Mucosa of stomach (tissue), 1 donor: ENCODE data around the gene NME9.

Source experiments
- H3K27me3 ChIP-seq: one replicate; pipeline ENCODE4 v1.7.0; 2013; ENCODE audit warnings: mild to moderate bottlenecking, low read length; ENCODE audit not compliant: control insufficient read depth, insufficient read depth
- H3K36me3 ChIP-seq: one replicate; pipeline ENCODE4 v1.7.0; 2013; ENCODE audit warnings: low read length; ENCODE audit not compliant: control insufficient read depth, insufficient read depth
- H3K4me1 ChIP-seq: one replicate; pipeline ENCODE4 v1.7.0; 2013; ENCODE audit warnings: mild to moderate bottlenecking, low read length; ENCODE audit not compliant: control insufficient read depth, insufficient read depth
- H3K4me3 ChIP-seq: one replicate; pipeline ENCODE4 v1.7.0; 2013; ENCODE audit warnings: low read length
- H3K9ac ChIP-seq: one replicate; pipeline ENCODE4 v1.7.0; 2013; ENCODE audit warnings: mild to moderate bottlenecking, low read length, moderate library complexity
- H3K9me3 ChIP-seq: one replicate; pipeline ENCODE4 v1.7.0; 2013; ENCODE audit warnings: mild to moderate bottlenecking, low read length, moderate library complexity; ENCODE audit not compliant: control insufficient read depth
- donor health status: Pancreatic carcinoma.

The NME9 gene

DNA sequence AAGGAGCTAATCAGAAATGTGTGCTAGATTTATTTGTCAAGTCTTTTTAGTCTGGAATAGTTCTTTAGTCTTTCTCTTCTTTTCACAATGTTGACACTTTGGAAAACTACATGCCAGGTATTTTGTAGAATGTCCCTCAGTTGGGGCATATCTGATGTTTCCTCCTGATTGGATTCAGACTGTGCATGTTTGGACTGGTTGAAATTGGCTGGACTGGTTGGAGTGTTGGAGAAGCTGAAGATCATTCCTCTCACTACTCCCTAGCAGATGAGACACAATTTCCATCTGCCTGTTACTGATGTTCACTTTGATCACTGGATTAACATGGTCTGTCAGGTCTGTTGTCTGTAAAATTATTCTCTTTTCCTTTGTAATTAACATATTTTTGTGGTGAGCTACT lies 3.7 kb downstream of the NME9 start:
- Histone ChIP-seq H3K36me3 (no peaks in the 10 kb centered on the region), H3K27me3 (no peaks in the 10 kb centered on the region), H3K9ac (no peak overlapping the region), H3K4me3 (no peak overlapping the region), H3K4me1 (no peaks in the 10 kb centered on the region), H3K9me3 (no peaks in the 10 kb centered on the region)

DNA sequence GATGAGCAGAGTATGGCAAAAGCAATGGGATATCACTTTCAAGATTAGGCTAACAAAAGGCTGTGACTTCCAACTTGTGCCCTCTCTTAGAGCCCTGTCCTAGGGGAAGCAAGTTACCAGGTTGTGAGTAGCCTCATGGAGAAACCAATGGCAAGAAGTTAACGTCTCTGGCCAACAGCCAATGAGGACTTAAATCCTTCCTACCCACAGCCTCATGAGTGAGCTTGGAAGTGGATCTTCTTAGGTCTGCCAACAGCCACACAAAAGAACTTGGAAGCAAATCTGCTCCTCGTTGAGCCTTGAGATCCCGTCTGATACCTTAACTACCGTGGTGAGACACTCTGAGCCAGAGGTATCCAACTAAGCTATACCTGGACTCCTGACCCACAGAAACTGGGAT lies 5.7 kb downstream of the NME9 start:
- Histone ChIP-seq H3K9me3 (no peaks in the 10 kb centered on the region), H3K4me1 (no peaks in the 10 kb centered on the region), H3K9ac (no peak overlapping the region), H3K4me3 (no peak overlapping the region), H3K27me3 (no peaks in the 10 kb centered on the region), H3K36me3 (no peaks in the 10 kb centered on the region)

GRCh38 chr3:138317687-138318086 lies 12.0 kb downstream of the NME9 start:
- no peaks in the 10 kb centered on the region for H3K36me3 ChIP-seq
- no peaks in the 10 kb centered on the region for H3K4me1 ChIP-seq
- H3K9ac ChIP-seq = no peak overlapping the region
- no peak overlapping the region for H3K4me3 ChIP-seq
- no peaks in the 10 kb centered on the region for H3K27me3 ChIP-seq
- no peaks in the 10 kb centered on the region for H3K9me3 ChIP-seq

DNA sequence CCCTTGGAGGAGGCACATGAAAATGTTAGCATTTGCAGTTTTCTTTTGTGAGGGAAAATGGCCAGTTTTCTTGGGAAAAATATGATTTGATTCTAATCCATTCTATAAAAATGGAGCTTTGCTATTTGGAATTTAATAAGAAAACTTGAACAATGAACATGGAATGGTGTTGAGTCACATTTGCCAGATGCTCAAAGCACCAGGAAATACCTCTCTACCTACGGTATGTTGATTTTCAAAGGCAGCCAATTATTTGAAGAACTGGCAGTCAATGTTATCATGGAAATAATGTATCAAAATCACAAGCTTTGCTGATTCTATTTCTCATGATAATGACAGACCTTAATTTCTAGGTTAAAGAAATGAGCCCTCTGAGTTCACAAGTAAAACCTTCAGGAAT lies 14.9 kb downstream of the NME9 start:
- no peaks in the 10 kb centered on the region for H3K4me1 ChIP-seq
- H3K4me3 ChIP-seq = no peak overlapping the region
- H3K36me3 ChIP-seq = no peaks in the 10 kb centered on the region
- H3K9ac ChIP-seq = no peak overlapping the region
- no peaks in the 10 kb centered on the region for H3K27me3 ChIP-seq
- no peaks in the 10 kb centered on the region for H3K9me3 ChIP-seq

DNA sequence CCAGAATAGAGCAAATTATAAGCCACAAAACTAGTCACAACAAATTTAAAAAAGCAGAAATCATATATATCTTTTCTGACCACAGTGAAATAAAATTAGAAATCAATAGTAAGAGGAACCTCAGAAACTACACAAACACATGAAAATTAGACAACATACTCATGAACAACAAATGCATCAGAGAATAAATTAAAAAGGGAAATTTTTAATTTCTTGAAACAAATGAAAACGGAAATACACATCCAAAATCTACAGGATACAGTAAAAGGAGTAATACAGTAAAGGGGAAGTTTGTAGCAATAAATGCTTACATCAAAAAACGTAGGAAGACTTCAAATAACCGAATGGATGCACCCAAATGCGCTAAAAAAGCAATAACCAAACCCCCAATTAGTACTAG lies 19.2 kb downstream of the NME9 start:
- Histone ChIP-seq H3K4me3 (no peak overlapping the region), H3K4me1 (no peaks in the 10 kb centered on the region), H3K9me3 (no peaks in the 10 kb centered on the region), H3K27me3 (no peaks in the 10 kb centered on the region), H3K36me3 (no peaks in the 10 kb centered on the region), H3K9ac (no peak overlapping the region)

DNA sequence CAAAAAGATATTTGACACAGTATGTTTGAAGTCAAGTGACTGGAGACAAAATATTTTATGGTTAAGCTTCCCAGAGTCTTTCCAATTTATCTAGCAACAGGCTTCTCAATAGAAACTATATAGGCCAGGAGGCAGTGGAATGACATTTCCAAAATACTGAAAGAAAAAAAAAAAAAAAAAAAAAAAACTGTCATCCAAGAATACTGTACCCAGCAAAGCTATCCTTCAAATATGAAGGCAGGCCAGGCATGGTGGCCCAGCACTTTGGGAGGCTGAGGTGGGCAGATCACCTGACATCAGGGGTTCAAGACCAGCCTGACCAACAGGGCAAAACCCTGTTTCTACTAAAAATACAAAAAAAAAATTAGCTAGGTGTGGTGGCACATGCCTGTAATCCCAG lies 20.9 kb downstream of the NME9 start:
- Histone ChIP-seq H3K9me3 (no peaks in the 10 kb centered on the region), H3K27me3 (no peaks in the 10 kb centered on the region), H3K9ac (no peak overlapping the region), H3K36me3 (no peaks in the 10 kb centered on the region), H3K4me3 (no peak overlapping the region), H3K4me1 (no peaks in the 10 kb centered on the region)

DNA sequence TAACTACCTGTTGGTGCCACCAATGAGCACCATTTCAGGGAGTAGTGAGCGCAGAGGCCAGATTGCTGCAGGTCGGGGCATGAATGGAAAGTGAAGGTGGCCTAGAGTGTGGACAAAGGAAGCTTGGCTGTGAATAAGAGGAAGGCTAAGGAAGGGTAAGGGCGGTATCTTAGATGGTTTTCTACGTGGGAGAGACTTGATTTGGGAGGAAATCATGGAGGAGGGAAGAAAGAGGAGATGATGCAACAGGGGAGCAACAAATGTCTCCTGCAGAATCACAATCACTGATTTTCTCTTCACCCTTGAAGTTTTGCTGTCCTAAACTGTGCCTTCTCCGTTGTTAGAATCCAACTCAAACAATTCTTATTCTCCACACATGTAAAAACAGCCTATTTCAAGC lies 21.8 kb downstream of the NME9 start:
- Histone ChIP-seq H3K4me3 (no peak overlapping the region), H3K9me3 (no peaks in the 10 kb centered on the region), H3K4me1 (no peaks in the 10 kb centered on the region), H3K36me3 (no peaks in the 10 kb centered on the region), H3K9ac (no peak overlapping the region), H3K27me3 (no peaks in the 10 kb centered on the region)

DNA sequence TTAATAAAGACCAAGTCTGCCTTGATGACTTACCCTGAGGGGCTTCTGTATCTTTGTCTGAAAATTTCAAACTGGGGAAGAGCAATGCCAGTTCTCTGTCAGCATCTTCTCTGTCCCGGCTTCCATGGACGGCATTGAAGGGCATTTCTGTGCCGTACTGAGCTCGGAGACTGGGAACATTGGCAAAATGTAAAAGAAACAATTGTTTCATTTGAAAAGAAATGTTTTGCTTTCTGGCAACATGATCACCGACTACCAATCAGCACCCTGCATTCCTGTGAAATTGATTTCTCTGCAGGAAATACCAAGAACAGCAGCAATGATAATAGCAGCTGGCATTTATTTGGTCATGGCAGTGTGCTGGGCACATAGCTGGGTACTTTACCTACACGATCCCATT lies 26.2 kb downstream of the NME9 start:
- H3K9me3 ChIP-seq = no peaks in the 10 kb centered on the region
- H3K4me3 ChIP-seq = no peak overlapping the region
- H3K9ac ChIP-seq = no peak overlapping the region
- H3K27me3 ChIP-seq = no peaks in the 10 kb centered on the region
- H3K36me3 ChIP-seq = no peaks in the 10 kb centered on the region
- no peaks in the 10 kb centered on the region for H3K4me1 ChIP-seq

DNA sequence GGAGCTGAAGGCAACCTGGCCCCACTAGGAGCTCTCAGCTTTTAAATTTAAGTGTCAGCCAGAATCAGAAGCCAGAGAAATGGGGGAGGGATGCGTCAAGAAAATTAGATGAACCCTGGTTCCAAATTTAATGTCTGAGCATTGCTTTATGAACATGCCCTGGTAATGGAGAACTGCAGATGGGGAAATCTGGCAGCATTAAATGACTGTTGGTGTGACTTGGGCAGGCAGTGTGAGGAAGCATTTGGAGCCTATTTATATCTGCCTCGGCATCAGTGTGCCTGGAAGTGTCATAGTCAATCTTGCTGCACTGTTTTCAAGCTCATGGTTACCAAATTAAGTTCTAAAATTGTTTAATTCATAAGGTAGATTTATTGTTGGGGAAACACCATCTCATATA lies 29.0 kb downstream of the NME9 start:
- Histone ChIP-seq H3K4me1 (no peaks in the 10 kb centered on the region), H3K36me3 (no peaks in the 10 kb centered on the region), H3K9ac (no peak overlapping the region), H3K9me3 (no peaks in the 10 kb centered on the region), H3K27me3 (no peaks in the 10 kb centered on the region), H3K4me3 (no peak overlapping the region)

GRCh38 chr3:138297876-138298275 lies 31.8 kb downstream of the NME9 start:
- no peak overlapping the region for H3K9ac ChIP-seq
- H3K27me3 ChIP-seq = no peaks in the 10 kb centered on the region
- H3K36me3 ChIP-seq = no peaks in the 10 kb centered on the region
- no peaks in the 10 kb centered on the region for H3K9me3 ChIP-seq
- H3K4me1 ChIP-seq = no peaks in the 10 kb centered on the region
- H3K4me3 ChIP-seq = no peak overlapping the region

- H3K4me3 ChIP-seq = no peak overlapping the region
- H3K27me3 ChIP-seq = no peaks in the 10 kb centered on the region
- H3K36me3 ChIP-seq = no peaks in the 10 kb centered on the region
- H3K9me3 ChIP-seq = no peaks in the 10 kb centered on the region
- H3K9ac ChIP-seq = no peak overlapping the region
- H3K4me1 ChIP-seq = no peaks in the 10 kb centered on the region
Observed at GRCh38 chr3:138297059-138297607, 32.5 kb downstream of the NME9 start.

DNA sequence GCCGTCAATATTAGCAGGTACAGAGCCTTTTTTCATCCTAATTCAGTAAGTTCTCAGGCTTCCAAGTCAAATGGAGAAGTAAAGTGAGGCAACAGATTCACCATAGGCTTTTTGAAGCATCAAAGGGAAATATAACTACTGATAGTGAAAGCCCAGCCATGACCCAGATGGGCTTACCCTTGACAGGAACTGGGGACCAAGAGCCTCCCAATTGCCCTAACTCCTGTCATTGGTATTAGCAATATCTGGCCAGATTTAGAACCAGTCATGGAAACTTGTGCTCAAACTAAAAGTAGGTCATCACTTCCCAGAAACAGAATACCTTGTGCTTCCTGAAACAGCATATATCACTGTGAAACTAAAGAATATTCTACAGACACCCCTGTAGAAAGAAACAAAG lies 33.0 kb downstream of the NME9 start:
- Histone ChIP-seq H3K27me3 (no peaks in the 10 kb centered on the region), H3K36me3 (no peaks in the 10 kb centered on the region), H3K4me1 (no peaks in the 10 kb centered on the region), H3K9ac (no peak overlapping the region), H3K4me3 (no peak overlapping the region), H3K9me3 (no peaks in the 10 kb centered on the region)

DNA sequence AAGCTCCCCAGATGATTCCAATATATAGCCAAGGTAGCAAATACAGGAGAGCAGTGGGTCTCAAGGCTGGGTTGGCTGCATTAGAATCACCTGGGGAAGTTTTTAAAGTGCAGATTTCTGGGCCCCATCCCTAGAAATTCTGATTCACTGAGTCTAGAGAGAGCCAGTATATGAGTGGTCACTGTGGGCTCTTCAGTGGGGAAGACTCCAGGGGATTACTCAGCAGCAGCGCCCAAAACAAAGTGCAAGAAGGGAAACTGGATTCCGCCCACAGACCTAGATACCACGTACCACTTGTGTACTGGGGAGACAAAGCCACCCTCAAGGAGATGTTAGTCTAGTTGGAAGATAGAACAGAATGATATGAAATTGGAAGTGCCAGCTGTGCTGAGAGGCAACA lies 40.0 kb downstream of the NME9 start:
- no peak overlapping the region for H3K9ac ChIP-seq
- H3K27me3 ChIP-seq = no peaks in the 10 kb centered on the region
- peaks cover 9% of the 10 kb centered on the region for H3K36me3 ChIP-seq
- H3K9me3 ChIP-seq = no peaks in the 10 kb centered on the region
- no peak overlapping the region for H3K4me3 ChIP-seq
- H3K4me1 ChIP-seq = no peaks in the 10 kb centered on the region
